GM10847 (cell line): ENCODE data around the gene ZNF667.

Experiments used
- POLR2A ChIP-seq: IDR thresholded peaks from 2 replicates; pipeline ENCODE4 v1.6.1; 2011; ENCODE audit not compliant: insufficient read length; ENCODE audit errors: extremely low read depth

ZNF667 gene

GRCh38 chr19:56476651-56477428 lies at the start of gene ZNF667:
Gene ZNF667 (minus strand): TSS chr19:56477345. CDS start chr19:56462370, 14,975 bp downstream.
- no peak for TF ChIP-seq POLR2A

GRCh38 chr19:56525214-56525860 lies 48.2 kb upstream of the ZNF667 start:
- TF ChIP-seq POLR2A = no peak

DNA sequence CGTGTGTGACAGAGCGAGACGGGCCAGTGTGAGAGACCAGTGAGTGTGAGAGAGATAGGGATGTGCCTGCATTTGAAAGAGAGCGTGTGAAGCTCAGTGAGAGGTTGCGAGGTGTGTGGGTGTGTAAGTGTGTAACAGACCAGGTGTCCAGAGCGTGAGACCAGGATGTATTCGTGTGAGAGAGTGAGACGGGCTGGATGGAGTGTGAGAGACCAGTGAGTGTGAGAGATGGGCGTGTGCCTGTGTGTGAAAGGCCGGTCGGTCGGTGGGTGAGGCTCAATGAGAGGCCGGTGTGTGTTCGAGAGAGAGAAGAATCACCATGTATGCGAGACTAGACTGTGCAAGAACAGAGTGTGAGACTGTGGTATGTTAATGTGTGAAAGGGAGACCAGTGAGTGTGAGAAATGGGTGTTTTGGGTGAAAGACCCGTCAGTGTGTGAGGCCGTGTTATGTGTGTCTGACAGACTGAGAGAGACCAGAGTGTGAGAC lies 31.2 kb upstream of the ZNF667 start:
- TF ChIP-seq POLR2A = no peak

- TF ChIP-seq POLR2A = no peak
These were observed 30.5 kb upstream of the ZNF667 start, which contains the start of gene ZNF471 for GRCh38 chr19:56507446-56508289. Gene ZNF471 (plus strand): TSS chr19:56507855. CDS start chr19:56511572, 3,717 bp downstream.

- no peak for TF ChIP-seq POLR2A
These were observed 27.4 kb upstream of the ZNF667 start for GRCh38 chr19:56504581-56504980.

- TF ChIP-seq POLR2A = no peak
These were observed 14.3 kb upstream of the ZNF667 start for GRCh38 chr19:56491399-56491798.

DNA sequence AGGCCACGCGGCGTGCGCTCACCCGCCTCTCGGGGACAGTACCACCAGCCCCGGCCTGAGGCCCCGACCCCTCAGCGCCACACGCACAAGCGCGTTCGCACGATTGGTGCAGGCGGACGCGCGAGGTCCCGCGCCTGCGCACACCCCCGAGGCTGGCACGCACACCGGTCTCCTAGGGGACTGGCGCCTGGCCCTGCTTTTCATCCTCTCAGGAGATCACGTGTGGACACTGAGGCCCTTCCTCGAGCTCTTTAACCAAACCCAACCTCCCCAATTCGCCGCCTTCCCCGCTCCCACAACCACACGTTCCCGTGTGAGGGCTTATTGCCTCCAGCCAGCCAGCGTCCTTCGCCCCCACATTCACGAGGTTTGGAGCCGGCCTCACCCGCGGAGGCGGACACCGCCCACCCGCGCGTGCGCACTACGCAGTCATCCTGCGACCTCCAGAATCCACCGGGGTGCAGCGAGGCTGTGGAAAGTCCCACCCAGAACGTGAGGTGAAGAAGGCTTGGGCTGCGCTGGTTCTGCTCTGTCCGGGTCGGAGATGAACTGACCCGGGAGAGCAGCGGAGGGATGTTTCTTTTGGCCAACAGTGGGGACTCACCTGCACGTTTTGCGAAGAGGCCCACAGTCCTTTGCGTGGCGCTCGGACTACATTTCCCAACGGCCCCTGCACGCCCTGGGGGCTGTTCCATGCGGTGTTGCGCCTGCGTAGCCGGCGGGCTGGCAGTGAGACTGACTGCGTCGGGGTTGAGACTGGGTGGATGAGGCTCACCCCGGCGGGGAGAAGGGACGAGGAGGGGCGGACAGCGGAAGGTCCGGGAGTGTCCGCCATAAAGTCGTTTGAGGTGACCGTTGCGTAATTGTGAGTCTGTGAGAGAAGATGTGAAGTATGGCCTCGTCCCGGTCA lies 539 bp upstream of the ZNF667 start:
- no peak for TF ChIP-seq POLR2A

GRCh38 chr19:56476093-56476492 lies 1.1 kb downstream of the ZNF667 start:
- no peak for TF ChIP-seq POLR2A

DNA sequence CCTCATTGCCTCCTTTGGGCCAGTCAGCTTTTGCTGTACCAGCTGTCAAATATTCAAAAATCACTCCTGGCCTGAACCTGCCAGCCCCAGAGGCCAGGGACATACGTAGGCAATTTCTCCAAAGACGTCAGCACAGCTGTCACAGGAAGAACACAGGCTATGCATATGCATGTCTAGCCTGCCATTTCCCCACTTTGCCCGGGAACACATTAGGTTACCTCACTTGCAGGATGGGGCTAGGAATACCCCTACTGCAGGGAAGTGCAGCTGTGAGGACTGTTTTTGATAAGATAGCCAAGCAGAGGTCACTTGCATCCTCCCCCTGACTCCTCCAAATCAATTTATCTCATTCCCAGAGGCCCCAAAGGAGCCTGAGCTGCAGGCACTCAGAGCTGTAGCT lies 2.8 kb downstream of the ZNF667 start:
- TF ChIP-seq POLR2A = no peak

GRCh38 chr19:56441206-56441792 lies 35.8 kb downstream of the ZNF667 start:
- no peak for TF ChIP-seq POLR2A

- no peak for TF ChIP-seq POLR2A
These were observed 53.2 kb downstream of the ZNF667 start for GRCh38 chr19:56423985-56424353.

GRCh38 chr19:56423276-56423984 lies 53.7 kb downstream of the ZNF667 start:
- TF ChIP-seq POLR2A = no peak

DNA sequence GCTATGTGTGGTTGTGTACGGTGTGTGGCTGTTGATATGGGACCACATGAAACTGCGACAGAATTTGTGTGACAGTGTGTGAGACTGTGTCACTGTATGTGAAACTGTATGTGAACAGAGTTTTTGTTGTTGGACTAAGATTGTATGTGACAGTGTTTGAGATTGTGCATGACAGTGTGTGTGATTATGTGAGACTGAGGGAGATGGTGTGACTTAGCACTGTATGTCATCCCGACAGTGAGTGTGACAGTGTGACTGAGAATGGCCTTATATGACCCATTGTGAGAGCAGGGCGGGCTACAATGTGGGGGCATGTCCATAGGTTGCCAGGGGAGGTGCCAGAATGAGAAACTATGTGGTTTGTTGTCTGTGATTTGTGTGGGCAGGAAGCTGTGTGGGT lies 72.1 kb downstream of the ZNF667 start:
- no peak for TF ChIP-seq POLR2A

DNA sequence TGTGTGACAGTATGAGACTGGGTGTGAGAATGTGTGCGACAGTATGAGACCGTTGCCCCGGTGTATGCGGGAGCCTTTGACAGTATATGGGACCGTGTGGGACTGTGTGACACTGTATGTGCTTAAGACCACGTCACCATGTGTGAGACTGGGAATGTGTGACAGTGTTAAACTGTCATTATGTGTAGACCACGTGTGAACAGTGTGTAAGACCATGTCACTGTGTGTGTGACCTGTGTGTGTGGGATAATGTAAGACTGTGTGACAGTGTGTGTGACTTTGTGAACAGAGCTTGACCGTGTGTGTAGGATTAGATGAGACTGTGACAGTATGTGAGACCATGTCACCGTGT lies 72.5 kb downstream of the ZNF667 start:
- no peak for TF ChIP-seq POLR2A
